K562 (cell line): ENCODE data around the gene POGZ.

Source experiments
- ADNP ChIP-seq: fragments of 200-800 bp; sonication (Bioruptor generic); IDR thresholded peaks from 2 replicates; pipeline ENCODE4 v1.6.1; 2016; ENCODE audit warnings: missing genetic modification characterization, missing compliant biosample characterization
- CBX2 ChIP-seq: fragments of 200-600 bp; sonication (generic); IDR thresholded peaks from one replicate; pipeline ENCODE4 v1.6.1; 2012; ENCODE audit warnings: mild to moderate bottlenecking, low read length, inconsistent platforms; ENCODE audit not compliant: insufficient read depth, poor library complexity, severe bottlenecking
- CBX8 ChIP-seq: fragments of 200-600 bp; sonication (generic); IDR thresholded peaks from 2 replicates; pipeline ENCODE4 v1.6.1; 2012; ENCODE audit warnings: borderline replicate concordance, mixed run types, low read depth, mild to moderate bottlenecking, moderate library complexity, mixed read lengths, low read length, control low read depth, inconsistent platforms; ENCODE audit not compliant: poor library complexity, severe bottlenecking; ENCODE audit errors: extremely low read depth
- ELF1 ChIP-seq: fragments of 200-800 bp; sonication (Bioruptor generic); IDR thresholded peaks from 2 replicates; pipeline ENCODE4 v1.6.1; 2016; ENCODE audit warnings: missing genetic modification characterization, missing compliant biosample characterization
- ETV5 ChIP-seq: sonication (generic); formaldehyde crosslinking; IDR thresholded peaks from 2 replicates; pipeline ENCODE4 v1.4.0; 2020; ENCODE audit warnings: low read depth, mild to moderate bottlenecking, missing genetic modification reagents
- KLF6 ChIP-seq: fragments of 250-450 bp; sonication (Bioruptor Pico); IDR thresholded peaks from 2 replicates; pipeline ENCODE4 v1.4.0; 2020; ENCODE audit warnings: mild to moderate bottlenecking, moderate library complexity, borderline replicate concordance
- RAD51 ChIP-seq: fragments of 450-650 bp; IDR thresholded peaks from 2 replicates; pipeline ENCODE4 v1.7.1; 2016; ENCODE audit warnings: low read depth, mild to moderate bottlenecking, borderline replicate concordance
- RBBP5 ChIP-seq: fragments of 200-600 bp; sonication (generic); IDR thresholded peaks from 2 replicates; pipeline ENCODE4 v1.6.1; 2012; ENCODE audit warnings: borderline replicate concordance, mild to moderate bottlenecking, low read length, control low read depth, inconsistent platforms; ENCODE audit not compliant: insufficient read depth, poor library complexity, severe bottlenecking
- SAP30 ChIP-seq: fragments of 200-600 bp; sonication (generic); IDR thresholded peaks from 2 replicates; pipeline ENCODE4 v1.6.1; 2012; ENCODE audit warnings: borderline replicate concordance, low read depth, mild to moderate bottlenecking, moderate library complexity, low read length, control low read depth, inconsistent platforms; ENCODE audit not compliant: insufficient read depth, poor library complexity, severe bottlenecking
- ZNF561 ChIP-seq: fragments of 450-650 bp; formaldehyde crosslinking; conservative IDR thresholded peaks from 2 replicates; pipeline ENCODE4 v1.4.0; 2020; ENCODE audit warnings: mild to moderate bottlenecking, moderate library complexity
- TF ChIP-seq, protein P1 (sequence below): sonication (generic); formaldehyde crosslinking; IDR thresholded peaks from 2 replicates; pipeline ENCODE4 v1.8.0; 2023; ENCODE audit warnings: mild to moderate bottlenecking, missing genetic modification reagents
- TF ChIP-seq, protein P2 (sequence below), 3 experiments: IDR thresholded peaks in 2 of 3; conservative IDR thresholded peaks in 1 of 3; 2 replicates each; pipeline ENCODE4 v1.5.1; 2011 to 2012; ENCODE audit warnings: low read length in 3 of 3, mild to moderate bottlenecking in 3 of 3, control low read depth in 2 of 3, improper control_type of control experiment in 1 of 3, inconsistent platforms in 1 of 3, low read depth in 1 of 3, mixed read lengths in 1 of 3, moderate library complexity in 1 of 3; ENCODE audit not compliant: insufficient read depth in 2 of 3
- TF ChIP-seq, protein P3 (sequence below), 2 experiments: fragments of 450-650 bp; formaldehyde crosslinking in 1 of 2; IDR thresholded peaks; 2 replicates each; pipeline versions ENCODE4 v1.4.0 to v1.6.1; 2014 to 2020; ENCODE audit warnings: mild to moderate bottlenecking in 2 of 2, borderline replicate concordance in 1 of 2, low read depth in 1 of 2

DNA sequence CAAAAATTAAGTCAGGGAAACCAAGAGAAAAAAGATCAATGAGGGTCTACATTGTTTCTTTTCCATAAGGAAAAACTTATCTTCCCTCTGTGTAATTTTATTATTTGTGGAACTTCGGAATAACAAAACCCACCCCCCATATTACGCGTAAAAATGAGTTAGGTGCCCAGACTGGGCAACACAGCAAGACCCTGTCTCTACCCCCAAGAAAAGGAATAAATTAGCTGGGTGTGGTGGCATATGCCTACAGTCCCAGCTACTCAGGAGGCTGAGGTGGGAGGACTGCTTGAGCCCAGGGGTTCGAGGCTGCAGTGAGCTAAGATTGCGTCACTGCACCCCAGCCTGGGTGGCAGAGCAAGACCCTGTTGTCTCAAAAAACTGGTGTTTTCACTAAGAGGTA, 39.5 kb downstream of the POGZ start:
- TF ChIP-seq ELF1 (tag) (no peak), CBX2 (no peak), KLF6 (CRISPR knock-in tag) (no peak), ETV5 (CRISPR knock-in tag) (no peak), RBBP5 (no peak), RAD51 (no peak), CBX8 (no peak), SAP30 (no peak), ADNP (tag) (no peak), ZNF561 (no peak)
- TF ChIP-seq, protein P1, sequence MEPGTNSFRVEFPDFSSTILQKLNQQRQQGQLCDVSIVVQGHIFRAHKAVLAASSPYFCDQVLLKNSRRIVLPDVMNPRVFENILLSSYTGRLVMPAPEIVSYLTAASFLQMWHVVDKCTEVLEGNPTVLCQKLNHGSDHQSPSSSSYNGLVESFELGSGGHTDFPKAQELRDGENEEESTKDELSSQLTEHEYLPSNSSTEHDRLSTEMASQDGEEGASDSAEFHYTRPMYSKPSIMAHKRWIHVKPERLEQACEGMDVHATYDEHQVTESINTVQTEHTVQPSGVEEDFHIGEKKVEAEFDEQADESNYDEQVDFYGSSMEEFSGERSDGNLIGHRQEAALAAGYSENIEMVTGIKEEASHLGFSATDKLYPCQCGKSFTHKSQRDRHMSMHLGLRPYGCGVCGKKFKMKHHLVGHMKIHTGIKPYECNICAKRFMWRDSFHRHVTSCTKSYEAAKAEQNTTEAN (CRISPR knock-in tag): no peak
- TF ChIP-seq, protein P2, sequence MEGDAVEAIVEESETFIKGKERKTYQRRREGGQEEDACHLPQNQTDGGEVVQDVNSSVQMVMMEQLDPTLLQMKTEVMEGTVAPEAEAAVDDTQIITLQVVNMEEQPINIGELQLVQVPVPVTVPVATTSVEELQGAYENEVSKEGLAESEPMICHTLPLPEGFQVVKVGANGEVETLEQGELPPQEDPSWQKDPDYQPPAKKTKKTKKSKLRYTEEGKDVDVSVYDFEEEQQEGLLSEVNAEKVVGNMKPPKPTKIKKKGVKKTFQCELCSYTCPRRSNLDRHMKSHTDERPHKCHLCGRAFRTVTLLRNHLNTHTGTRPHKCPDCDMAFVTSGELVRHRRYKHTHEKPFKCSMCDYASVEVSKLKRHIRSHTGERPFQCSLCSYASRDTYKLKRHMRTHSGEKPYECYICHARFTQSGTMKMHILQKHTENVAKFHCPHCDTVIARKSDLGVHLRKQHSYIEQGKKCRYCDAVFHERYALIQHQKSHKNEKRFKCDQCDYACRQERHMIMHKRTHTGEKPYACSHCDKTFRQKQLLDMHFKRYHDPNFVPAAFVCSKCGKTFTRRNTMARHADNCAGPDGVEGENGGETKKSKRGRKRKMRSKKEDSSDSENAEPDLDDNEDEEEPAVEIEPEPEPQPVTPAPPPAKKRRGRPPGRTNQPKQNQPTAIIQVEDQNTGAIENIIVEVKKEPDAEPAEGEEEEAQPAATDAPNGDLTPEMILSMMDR (IDR thresholded peaks at IDR 0.05 in 2 of 3, conservative IDR thresholded peaks at IDR 0.05 in 1 of 3; ENCODE audit: insufficient read depth in 2 of 3, low read depth in 1 of 3, low read length in 3 of 3): no peak
- TF ChIP-seq, protein P3, sequence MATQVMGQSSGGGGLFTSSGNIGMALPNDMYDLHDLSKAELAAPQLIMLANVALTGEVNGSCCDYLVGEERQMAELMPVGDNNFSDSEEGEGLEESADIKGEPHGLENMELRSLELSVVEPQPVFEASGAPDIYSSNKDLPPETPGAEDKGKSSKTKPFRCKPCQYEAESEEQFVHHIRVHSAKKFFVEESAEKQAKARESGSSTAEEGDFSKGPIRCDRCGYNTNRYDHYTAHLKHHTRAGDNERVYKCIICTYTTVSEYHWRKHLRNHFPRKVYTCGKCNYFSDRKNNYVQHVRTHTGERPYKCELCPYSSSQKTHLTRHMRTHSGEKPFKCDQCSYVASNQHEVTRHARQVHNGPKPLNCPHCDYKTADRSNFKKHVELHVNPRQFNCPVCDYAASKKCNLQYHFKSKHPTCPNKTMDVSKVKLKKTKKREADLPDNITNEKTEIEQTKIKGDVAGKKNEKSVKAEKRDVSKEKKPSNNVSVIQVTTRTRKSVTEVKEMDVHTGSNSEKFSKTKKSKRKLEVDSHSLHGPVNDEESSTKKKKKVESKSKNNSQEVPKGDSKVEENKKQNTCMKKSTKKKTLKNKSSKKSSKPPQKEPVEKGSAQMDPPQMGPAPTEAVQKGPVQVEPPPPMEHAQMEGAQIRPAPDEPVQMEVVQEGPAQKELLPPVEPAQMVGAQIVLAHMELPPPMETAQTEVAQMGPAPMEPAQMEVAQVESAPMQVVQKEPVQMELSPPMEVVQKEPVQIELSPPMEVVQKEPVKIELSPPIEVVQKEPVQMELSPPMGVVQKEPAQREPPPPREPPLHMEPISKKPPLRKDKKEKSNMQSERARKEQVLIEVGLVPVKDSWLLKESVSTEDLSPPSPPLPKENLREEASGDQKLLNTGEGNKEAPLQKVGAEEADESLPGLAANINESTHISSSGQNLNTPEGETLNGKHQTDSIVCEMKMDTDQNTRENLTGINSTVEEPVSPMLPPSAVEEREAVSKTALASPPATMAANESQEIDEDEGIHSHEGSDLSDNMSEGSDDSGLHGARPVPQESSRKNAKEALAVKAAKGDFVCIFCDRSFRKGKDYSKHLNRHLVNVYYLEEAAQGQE (IDR thresholded peaks at IDR 0.05; ENCODE audit: borderline replicate concordance): no peak
- TF ChIP-seq, protein P3 (CRISPR knock-in tag; IDR thresholded peaks at IDR 0.05; ENCODE audit: low read depth): no peak
